Esophagus muscularis mucosa (tissue), 3 donors: Measurements from ENCODE around the gene PPP1R12B.

ENCODE experiments used
- CTCF ChIP-seq, 3 experiments: fragments of 200-600 bp in 2 of 3; fragments of 450-650 bp in 1 of 3; sonication (generic) in 2 of 3; IDR thresholded peaks; one replicate each; pipeline ENCODE4 v1.5.1; 2017 to 2019; ENCODE audit warnings: antibody characterized with exemption in 3 of 3, mild to moderate bottlenecking in 2 of 3, moderate library complexity in 1 of 3
- EP300 ChIP-seq: sonication (generic); formaldehyde crosslinking; IDR thresholded peaks from one replicate; pipeline ENCODE4 v1.6.1; 2017; ENCODE audit warnings: antibody characterized with exemption

GRCh38 chr1:202584707-202585589, 236.4 kb downstream of the PPP1R12B start:
- TF ChIP-seq CTCF (IDR thresholded peaks at IDR 0.05) (no peak), EP300 (no peak)
